Calu3 (cell line): ENCODE data around the gene PTPRE. TPM values are rescaled to one million over a fixed set of nuclear protein-coding genes. Genes with fewer than 3 reads are reported as not detected.

Experiments used
- BruUV-seq: library from RNA; stranded (reverse); fragments of 400-500 nt; replicated peaks from 2 replicates; lab custom pipeline; 2021; lab: Mats Ljungman, UMichigan
- CTCF ChIA-PET: fragments of 300-600 bp; sonication (Branson Sonifier 250); formaldehyde crosslinking; loops from one replicate; lab custom pipeline; 2022; ENCODE audit warnings: antibody characterized with exemption; lab: Charles Lee
- DNase-seq: peaks from one replicate; pipeline ENCODE4 v3.0.0; 2022
- H3K27ac Mint-ChIP-seq: one replicate; pipeline ENCODE4 v1.8.0; 2022; ENCODE audit warnings: mixed read lengths; ENCODE audit not compliant: unreplicated experiment
- H3K27me3 Mint-ChIP-seq: one replicate; pipeline ENCODE4 v1.8.0; 2022; ENCODE audit warnings: mixed read lengths; ENCODE audit not compliant: unreplicated experiment
- H3K36me3 Mint-ChIP-seq: one replicate; pipeline ENCODE4 v1.8.0; 2022; ENCODE audit warnings: mild to moderate bottlenecking, moderate library complexity, mixed read lengths; ENCODE audit not compliant: insufficient read depth, unreplicated experiment
- H3K4me1 Mint-ChIP-seq: one replicate; pipeline ENCODE4 v1.8.0; 2022; ENCODE audit warnings: mild to moderate bottlenecking, low read depth, mixed read lengths; ENCODE audit not compliant: unreplicated experiment
- H3K4me3 Mint-ChIP-seq: one replicate; pipeline ENCODE4 v1.8.0; 2022; ENCODE audit warnings: mild to moderate bottlenecking, low read depth, moderate library complexity, mixed read lengths; ENCODE audit not compliant: unreplicated experiment
- H3K9me3 Mint-ChIP-seq: one replicate; pipeline ENCODE4 v1.8.0; 2022; ENCODE audit warnings: low read depth, mixed read lengths; ENCODE audit not compliant: unreplicated experiment
- CTCF ChIP-seq: fragments of 200-600 bp; IDR thresholded peaks from one replicate; pipeline ENCODE4 v1.8.0; 2022; ENCODE audit warnings: antibody characterized with exemption; ENCODE audit not compliant: unreplicated experiment
- intact Hi-C: fragments of 100-400 bp; cut with micrococcal nuclease; formaldehyde crosslinking; loops from one replicate; pipeline ENCODE4 v1.10.0; 2022; ENCODE audit not compliant: unreplicated experiment
- total RNA-seq: library from RNA; stranded (reverse); gene quantifications from 2 replicates; pipeline ENCODE4 v1.2.3, GENCODE V29; 2022

PTPRE gene
- total RNA-seq, 1 experiment from 2014 or later = 7.6 TPM

GRCh38 chr10:128061306-128062300 lies 154.7 kb downstream of the PTPRE start:
- no peak for DNase-seq
- Mint-ChIP-seq H3K27me3 (no peaks in the 10 kb centered on the region), H3K4me3 (no peak overlapping the region), H3K9me3 (no peaks in the 10 kb centered on the region), H3K36me3 (peaks cover 4% of the 10 kb centered on the region), H3K4me1 (no peaks in the 10 kb centered on the region), H3K27ac (no peak overlapping the region)
- TF ChIP-seq CTCF = no peak
- intact Hi-C loops = loop anchor here (10.0 kb wide), 1 partner anchor 47 kb away; no protein-coding TSS in a partner anchor
- CTCF ChIA-PET = no interaction called here
- BruUV-seq = no TSS peak

- BruUV-seq = no TSS peak
Measured at GRCh38 chr10:128062331-128062880, 155.5 kb downstream of the PTPRE start.

GRCh38 chr10:128062881-128063563 lies 156.1 kb downstream of the PTPRE start:
- no peak overlapping the region for H3K4me3 Mint-ChIP-seq
- no peaks in the 10 kb centered on the region for H3K4me1 Mint-ChIP-seq
- DNase-seq = no peak
- intact Hi-C loops = loop anchor here (10.0 kb wide), 1 partner anchor 48 kb away; no protein-coding TSS in a partner anchor
- no peak for TF ChIP-seq CTCF
- no peaks in the 10 kb centered on the region for H3K27me3 Mint-ChIP-seq
- H3K36me3 Mint-ChIP-seq = peaks cover 4% of the 10 kb centered on the region
- CTCF ChIA-PET = no interaction called here
- no peaks in the 10 kb centered on the region for H3K9me3 Mint-ChIP-seq
- no peak overlapping the region for H3K27ac Mint-ChIP-seq
- BruUV-seq = no TSS peak

More at GRCh38 chr10:128062331-128062880, 155.5 kb downstream of the PTPRE start:
- no peaks in the 10 kb centered on the region for H3K27me3 Mint-ChIP-seq
- DNase-seq = no peak
- CTCF ChIA-PET = no interaction called here
- no peaks in the 10 kb centered on the region for H3K4me1 Mint-ChIP-seq
- no peaks in the 10 kb centered on the region for H3K9me3 Mint-ChIP-seq
- intact Hi-C loops = loop anchor here (10.0 kb wide), 1 partner anchor 48 kb away; no protein-coding TSS in a partner anchor
- no peak for TF ChIP-seq CTCF
- H3K36me3 Mint-ChIP-seq = peaks cover 4% of the 10 kb centered on the region
- H3K4me3 Mint-ChIP-seq = no peak overlapping the region
- H3K27ac Mint-ChIP-seq = no peak overlapping the region

GRCh38 chr10:128063736-128064107 lies 156.8 kb downstream of the PTPRE start:
- no peaks in the 10 kb centered on the region for H3K27me3 Mint-ChIP-seq
- no peak overlapping the region for H3K4me3 Mint-ChIP-seq
- H3K27ac Mint-ChIP-seq = no peak overlapping the region
- intact Hi-C loops = loop anchor here (10.0 kb wide), 1 partner anchor 49 kb away; no protein-coding TSS in a partner anchor
- DNase-seq = no peak
- peaks cover 4% of the 10 kb centered on the region for H3K36me3 Mint-ChIP-seq
- TF ChIP-seq CTCF = no peak
- CTCF ChIA-PET = no interaction called here
- H3K4me1 Mint-ChIP-seq = no peaks in the 10 kb centered on the region
- no TSS peak for BruUV-seq
- no peaks in the 10 kb centered on the region for H3K9me3 Mint-ChIP-seq
